NOMO-1 treated with DMSO at 0.1 percent for 48 hours (cell line): ENCODE measurements around the gene CHP1.
"Not testable (repeated sequence)": the region's sequence is repeated elsewhere in the genome, so short reads cannot be mapped to it uniquely, and the experiment has no call there.

Experiments
- DNase-seq: peaks from one replicate; lab custom pipeline; 2025; ENCODE audit not compliant: unreplicated experiment; lab: John Stamatoyannopoulos, UW

The CHP1 gene

GRCh38 chr15:41289953-41290352 lies 58.9 kb downstream of the CHP1 start:
- DNase-seq = no peak

GRCh38 chr15:41291065-41291631 lies 60.1 kb downstream of the CHP1 start:
- DNase-seq = peak; percentile 96

- no peak for DNase-seq
Observed at GRCh38 chr15:41292521-41292920, 61.5 kb downstream of the CHP1 start.

- not testable (repeated sequence) for DNase-seq
Observed at GRCh38 chr15:41301139-41301538, 70.1 kb downstream of the CHP1 start.

GRCh38 chr15:41301587-41301986 lies 70.5 kb downstream of the CHP1 start:
- no peak for DNase-seq

GRCh38 chr15:41304149-41304770 lies 73.2 kb downstream of the CHP1 start:
- peak; percentile 45 for DNase-seq

- DNase-seq = no peak
Observed at GRCh38 chr15:41307679-41308078, 76.6 kb downstream of the CHP1 start.

GRCh38 chr15:41309226-41309905 lies 78.3 kb downstream of the CHP1 start:
- no peak for DNase-seq

- not testable (repeated sequence) for DNase-seq
Observed at GRCh38 chr15:41320805-41321330, 89.8 kb downstream of the CHP1 start.

- no peak for DNase-seq
Observed at GRCh38 chr15:41323611-41324010, 92.5 kb downstream of the CHP1 start.

- no peak for DNase-seq
Observed at GRCh38 chr15:41331281-41331680, 100.2 kb downstream of the CHP1 start.
